ENCODE data around the gene MLXIPL. TPM values are rescaled to one million over a fixed set of nuclear protein-coding genes. Genes with fewer than 3 reads are reported as not detected.

The MLXIPL gene
- polyA plus RNA-seq, 3 donors = 0.15 to 0.24 TPM; not detected in 1

- Histone ChIP-seq H3K9me3 (replicated peaks in 1 of 2; ENCODE audit: control insufficient read depth in 1 of 2, insufficient read depth in 1 of 2, low read length in 2 of 2) (no peaks in the 10 kb centered on the region), H3K79me2 (ENCODE audit: insufficient read depth, low read length) (no peaks in the 10 kb centered on the region), H3K4me1 (ENCODE audit: control insufficient read depth in 1 of 2, insufficient read depth in 2 of 2, low read length in 2 of 2) (no peaks in the 10 kb centered on the region), H3K9ac (ENCODE audit: insufficient read depth, low read length, poor library complexity, severe bottlenecking) (no peak overlapping the region), H3K4me3 (replicated peaks in 1 of 3; ENCODE audit: low read depth in 2 of 3, low read length in 3 of 3) (no peak overlapping the region), H3K36me3 (replicated peaks in 1 of 2; ENCODE audit: control insufficient read depth in 1 of 2, insufficient read depth in 2 of 2, low read length in 2 of 2) (no peaks in the 10 kb centered on the region), H4K20me1 (ENCODE audit: insufficient read depth, low read length) (no peaks in the 10 kb centered on the region), H3K27me3 (ENCODE audit: control insufficient read depth in 2 of 2, insufficient read depth in 2 of 2, low read length in 2 of 2) (peaks cover 11 to 50% of the 10 kb centered on the region in 2 donors), H3K4me2 (replicated peaks; ENCODE audit: extremely low read depth, low read length, poor library complexity, severe bottlenecking) (no peak overlapping the region), H3K27ac (ENCODE audit: low read depth in 1 of 2, low read length in 2 of 2) (no peak overlapping the region), H2AFZ (ENCODE audit: insufficient read depth, low read depth, low read length, poor library complexity, severe bottlenecking) (no peak overlapping the region)
- Mint-ChIP-seq H3K27ac (no peak overlapping the region), H3K4me3 (peak overlapping the region in 1 of 2 donors; percentile 50), H3K27me3 (ENCODE audit: low read depth in 3 of 3) (peaks cover 56 to 95% (median 84%) of the 10 kb centered on the region in 3 donors), H3K9me3 (peaks cover 0 to 4% (median 0%) of the 10 kb centered on the region in 7 donors), H3K36me3 (no peaks in the 10 kb centered on the region), H3K4me1 (peaks cover 5% of the 10 kb centered on the region)
- intact Hi-C loops (cut with micrococcal nuclease) = loop anchor here in 1 of 2 donors (5.0 kb wide), 1 partner anchor 115 kb away; no protein-coding TSS in a partner anchor
- no peak for DNase-seq
- WGBS (ENCODE audit: insufficient coverage) = 0% methylated on average over 2 of the region's 11 CpGs
- no peak for TF ChIP-seq CTCF (IDR thresholded peaks at IDR 0.05)
These were observed 11.6 kb downstream of the MLXIPL start for GRCh38 chr7:73612598-73613269.

GRCh38 chr7:73611017-73611555 is 13.2 kb downstream of the MLXIPL start:
- intact Hi-C loops (cut with micrococcal nuclease) = loop anchor here in 1 of 2 donors (5.0 kb wide), 1 partner anchor 116 kb away; no protein-coding TSS in a partner anchor
- H3K27ac Mint-ChIP-seq = peak overlapping the region in 1 of 7 donors; percentile 50
- Histone ChIP-seq H3K79me2 (ENCODE audit: insufficient read depth, low read length) (no peaks in the 10 kb centered on the region), H3K4me2 (replicated peaks; ENCODE audit: extremely low read depth, low read length, poor library complexity, severe bottlenecking) (no peak overlapping the region), H3K9me3 (replicated peaks in 1 of 2; ENCODE audit: control insufficient read depth in 1 of 2, insufficient read depth in 1 of 2, low read length in 2 of 2) (no peaks in the 10 kb centered on the region), H3K4me1 (ENCODE audit: control insufficient read depth in 1 of 2, insufficient read depth in 2 of 2, low read length in 2 of 2) (peaks cover 8 to 9% of the 10 kb centered on the region in 2 donors), H3K27ac (ENCODE audit: low read depth in 1 of 2, low read length in 2 of 2) (no peak overlapping the region), H3K27me3 (ENCODE audit: control insufficient read depth in 2 of 2, insufficient read depth in 2 of 2, low read length in 2 of 2) (peaks cover 11 to 57% of the 10 kb centered on the region in 2 donors), H2AFZ (ENCODE audit: insufficient read depth, low read depth, low read length, poor library complexity, severe bottlenecking) (no peak overlapping the region), H3K4me3 (replicated peaks in 1 of 3; ENCODE audit: low read depth in 2 of 3, low read length in 3 of 3) (no peak overlapping the region), H3K36me3 (replicated peaks in 1 of 2; ENCODE audit: control insufficient read depth in 1 of 2, insufficient read depth in 2 of 2, low read length in 2 of 2) (no peaks in the 10 kb centered on the region), H4K20me1 (ENCODE audit: insufficient read depth, low read length) (no peaks in the 10 kb centered on the region), H3K9ac (ENCODE audit: insufficient read depth, low read length, poor library complexity, severe bottlenecking) (no peak overlapping the region)
- H3K4me3 Mint-ChIP-seq = peak overlapping the region in 1 of 2 donors; percentile 37
- DNase-seq = no peak
- H3K9me3 Mint-ChIP-seq = peaks cover 0 to 9% (median 0%) of the 10 kb centered on the region in 7 donors
- no peaks in the 10 kb centered on the region for H3K36me3 Mint-ChIP-seq
- peaks cover 11% of the 10 kb centered on the region for H3K4me1 Mint-ChIP-seq
- WGBS (ENCODE audit: insufficient coverage) = 73% methylated on average over 10 of the region's 11 CpGs
- peaks cover 60 to 94% (median 87%) of the 10 kb centered on the region in 3 donors for H3K27me3 Mint-ChIP-seq (ENCODE audit: low read depth in 3 of 3)
- no peak for TF ChIP-seq CTCF (IDR thresholded peaks at IDR 0.05)

Data from CD14-positive monocyte (primary cell).